Skeletal muscle cell (primary cell): ENCODE results near the gene PRRC2C.
"Not testable (repeated sequence)": the region's sequence is repeated elsewhere in the genome, so short reads cannot be mapped to it uniquely, and the experiment has no call there.

Experiments used
- DNase-seq: peaks from one replicate; pipeline ENCODE4 v3.0.0-alpha.2; 2010; ENCODE audit warnings: low read depth
- H3K4me3 ChIP-seq: 2 replicates; pipeline ENCODE4 v1.5.1; 2011; ENCODE audit warnings: low read depth, mild to moderate bottlenecking, control low read depth, low read length, moderate library complexity

PRRC2C gene

DNA sequence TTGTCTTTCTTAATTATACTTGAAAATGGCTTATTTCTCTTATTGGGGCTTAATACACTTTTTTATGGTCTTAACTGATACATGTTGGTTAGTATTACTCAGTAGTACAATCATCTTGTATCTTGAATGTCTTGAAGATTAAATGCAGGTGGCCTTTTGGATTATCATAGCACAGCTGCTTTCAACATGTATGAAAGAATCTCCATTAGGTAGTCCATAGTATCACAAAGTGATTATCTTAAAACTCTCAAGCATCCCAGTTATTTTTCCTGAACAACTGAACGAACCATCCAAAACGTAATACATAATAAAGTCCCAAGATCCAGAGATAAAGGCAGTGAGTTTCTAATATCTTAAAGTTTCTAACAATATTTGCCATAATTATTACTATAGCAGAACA lies 85.0 kb downstream of the PRRC2C start:
- DNase-seq: no peak

DNA sequence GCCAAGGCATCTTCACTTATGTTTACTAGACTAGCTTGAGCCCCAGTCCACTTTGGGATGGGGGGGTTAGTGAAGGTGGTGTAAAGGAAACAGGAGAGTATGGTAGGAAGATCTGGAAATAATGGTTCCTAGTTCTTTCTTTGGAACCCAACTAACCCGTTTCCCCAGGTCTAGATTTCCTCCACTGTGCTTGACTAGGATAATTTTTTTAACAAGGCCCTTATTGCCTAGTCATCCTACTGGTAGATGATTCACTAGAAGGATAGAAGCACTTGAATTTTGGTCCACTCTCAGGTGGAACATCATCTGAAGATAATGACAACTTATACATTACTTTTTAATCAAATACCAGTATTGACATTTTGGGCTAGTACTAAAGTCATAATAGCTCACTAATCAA lies 90.8 kb downstream of the PRRC2C start:
- H3K4me3 ChIP-seq: no peak overlapping the region
- DNase-seq: no peak

More for the DNA sequence above, 85.0 kb downstream of the PRRC2C start:
- no peak overlapping the region for H3K4me3 ChIP-seq

DNA sequence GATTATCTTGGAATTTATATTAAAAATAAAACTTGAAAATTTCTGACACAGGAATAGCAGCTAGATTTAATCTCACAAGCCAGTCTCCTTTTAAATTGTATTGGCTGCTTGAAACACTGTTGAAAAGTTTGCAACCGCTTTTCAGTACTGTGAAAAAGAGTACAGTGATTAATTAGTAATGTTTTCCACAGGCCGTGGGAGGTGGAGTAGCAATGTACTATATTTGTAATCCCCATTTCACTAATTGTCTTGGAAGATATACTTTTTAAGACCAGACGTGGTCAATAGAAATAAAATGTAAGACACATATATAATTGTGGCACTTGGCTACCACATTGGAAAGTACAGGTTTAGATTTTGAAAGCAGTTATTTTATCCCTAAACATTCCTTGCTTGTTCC lies 95.9 kb downstream of the PRRC2C start:
- no peak overlapping the region for H3K4me3 ChIP-seq
- DNase-seq: no peak

DNA sequence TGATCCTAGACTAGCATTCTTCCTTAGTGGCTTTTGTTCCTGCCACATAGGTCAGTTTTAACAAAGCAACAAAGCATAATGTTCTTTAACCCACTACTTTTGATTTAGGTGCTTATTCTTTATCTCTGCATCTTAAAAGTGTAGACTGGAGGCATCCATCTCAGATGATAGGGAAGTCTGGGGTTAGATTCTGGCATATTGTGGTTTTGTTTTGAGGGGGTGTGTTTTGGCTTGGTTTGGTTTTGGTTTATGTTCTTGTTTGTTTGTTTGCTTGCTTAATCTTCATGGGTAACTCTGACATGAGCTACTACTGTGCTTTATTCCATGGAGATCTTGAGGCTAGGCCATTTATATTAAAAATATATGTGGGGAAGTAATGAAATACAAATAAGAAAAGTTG lies 96.4 kb downstream of the PRRC2C start:
- no peak overlapping the region for H3K4me3 ChIP-seq
- DNase-seq: no peak

DNA sequence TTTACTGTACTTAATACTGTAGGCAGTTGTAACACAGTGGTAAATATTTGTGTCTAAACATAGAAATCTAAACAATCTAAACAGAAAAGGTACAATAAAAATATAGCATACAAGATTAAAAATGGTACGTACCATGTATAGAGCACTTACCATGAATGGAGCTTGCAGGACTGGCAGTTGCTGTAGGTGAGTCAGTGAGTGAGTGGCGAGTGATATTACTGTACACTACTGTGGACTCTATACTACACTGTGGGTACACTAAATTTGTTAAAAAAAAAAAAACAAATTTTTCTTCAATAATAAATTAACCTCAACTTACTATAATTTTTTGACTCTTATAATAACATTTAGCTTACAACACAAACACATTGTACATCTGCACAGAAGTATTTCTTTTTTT lies 97.3 kb downstream of the PRRC2C start:
- no peak for DNase-seq
- H3K4me3 ChIP-seq: no peak overlapping the region

DNA sequence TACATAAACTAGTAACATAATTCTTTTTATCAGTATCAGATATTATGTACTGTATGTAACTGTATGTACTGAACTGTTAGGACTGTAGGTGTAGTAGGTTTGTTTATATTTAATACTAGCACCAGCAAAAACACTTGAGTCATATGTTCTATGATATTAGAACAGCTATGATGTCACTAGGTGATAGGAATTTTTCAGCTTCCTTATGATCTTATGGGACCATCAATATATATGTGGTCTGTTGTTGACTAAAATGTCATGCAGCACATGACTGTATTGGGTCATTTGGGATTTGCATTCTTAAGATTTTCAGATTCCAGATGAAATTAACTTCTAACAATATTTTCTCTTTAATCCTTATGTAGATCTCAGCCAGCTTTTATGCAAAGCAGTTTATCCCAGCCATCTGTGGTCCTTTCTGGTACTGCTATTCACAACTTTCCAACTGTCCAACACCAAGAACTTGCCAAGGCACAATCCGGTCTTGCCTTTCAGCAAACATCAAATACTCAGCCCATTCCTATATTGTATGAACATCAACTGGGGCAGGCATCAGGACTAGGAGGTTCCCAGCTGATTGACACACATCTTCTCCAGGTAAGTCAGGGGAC lies 98.4 kb downstream of the PRRC2C start:
- no peak overlapping the region for H3K4me3 ChIP-seq
- no peak for DNase-seq

DNA sequence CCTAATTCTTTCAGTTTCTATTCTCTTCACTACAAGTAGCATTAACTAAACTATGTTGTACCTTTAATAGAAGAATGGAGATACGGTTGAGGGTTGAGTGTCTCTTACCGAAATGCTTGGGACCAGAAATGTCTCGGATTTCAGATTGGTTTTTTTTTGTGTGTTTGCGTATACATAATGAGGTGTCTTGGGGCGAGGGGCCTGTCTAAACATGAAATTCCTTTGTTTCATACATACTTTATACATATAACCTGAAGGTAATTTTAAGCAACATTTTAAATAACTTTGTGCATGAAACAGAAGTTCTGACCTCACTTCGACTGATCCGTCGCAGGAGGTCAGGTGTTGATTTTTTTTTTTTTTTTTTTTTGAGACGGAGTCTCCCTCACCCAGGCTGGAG lies 100.4 kb downstream of the PRRC2C start:
- H3K4me3 ChIP-seq: no peak overlapping the region
- no peak for DNase-seq

DNA sequence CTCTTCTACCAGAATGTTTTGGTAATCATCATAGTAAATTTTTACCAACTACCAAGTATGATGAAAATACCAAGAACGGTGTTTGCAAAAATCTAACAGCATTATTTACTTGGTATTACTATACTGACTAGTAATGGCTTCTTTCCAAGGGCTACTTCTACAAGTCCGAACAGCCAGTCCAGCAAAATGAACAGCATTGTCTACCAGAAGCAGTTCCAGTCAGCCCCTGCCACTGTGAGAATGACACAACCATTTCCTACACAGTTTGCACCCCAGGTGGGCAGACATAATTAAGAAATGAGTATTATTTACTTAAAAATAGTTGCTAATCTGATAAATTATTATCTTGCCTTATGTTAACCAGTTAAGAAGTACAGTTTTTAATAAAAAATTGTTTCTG lies 102.9 kb downstream of the PRRC2C start:
- DNase-seq: no peak
- no peak overlapping the region for H3K4me3 ChIP-seq

DNA sequence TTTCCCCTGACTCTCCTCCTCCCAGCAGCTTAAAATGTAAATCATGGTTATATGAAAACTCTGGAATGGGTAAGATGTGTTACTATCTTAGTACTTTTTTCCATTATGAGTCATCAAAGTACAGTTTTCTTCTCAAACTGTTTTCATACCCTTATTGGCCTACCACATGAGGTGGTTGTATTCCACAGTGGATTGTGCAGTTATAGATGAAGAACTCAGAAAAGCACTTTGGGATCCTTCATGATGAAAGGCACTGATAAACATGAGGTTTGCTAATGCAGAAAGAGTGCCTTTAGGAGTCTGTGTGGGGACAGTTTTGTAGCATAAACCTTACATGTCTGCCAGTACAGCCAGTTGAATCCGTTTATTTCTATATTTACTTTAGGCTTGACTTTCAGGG lies 104.7 kb downstream of the PRRC2C start:
- H3K4me3 ChIP-seq: no peak overlapping the region
- DNase-seq: no peak

DNA sequence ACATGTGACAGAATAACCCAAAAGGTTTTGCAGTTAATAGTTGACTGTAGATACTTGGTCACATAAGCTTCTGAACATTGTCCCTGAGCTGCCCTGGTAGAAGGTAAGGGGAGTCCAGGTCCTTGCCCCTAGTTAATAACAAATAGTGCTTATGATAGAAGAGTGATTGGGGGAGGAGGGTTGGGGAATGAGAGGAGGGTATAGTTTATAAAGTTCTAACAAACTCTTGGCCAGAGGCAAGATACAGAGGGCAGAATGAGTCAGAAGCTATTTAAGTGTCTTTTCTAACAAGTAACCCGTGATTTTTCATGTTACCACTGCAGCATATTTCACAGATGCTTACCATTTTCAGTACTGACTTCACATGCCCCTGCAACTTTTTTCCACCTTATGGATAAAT lies 110.0 kb downstream of the PRRC2C start:
- DNase-seq: no peak
- no peak overlapping the region for H3K4me3 ChIP-seq

DNA sequence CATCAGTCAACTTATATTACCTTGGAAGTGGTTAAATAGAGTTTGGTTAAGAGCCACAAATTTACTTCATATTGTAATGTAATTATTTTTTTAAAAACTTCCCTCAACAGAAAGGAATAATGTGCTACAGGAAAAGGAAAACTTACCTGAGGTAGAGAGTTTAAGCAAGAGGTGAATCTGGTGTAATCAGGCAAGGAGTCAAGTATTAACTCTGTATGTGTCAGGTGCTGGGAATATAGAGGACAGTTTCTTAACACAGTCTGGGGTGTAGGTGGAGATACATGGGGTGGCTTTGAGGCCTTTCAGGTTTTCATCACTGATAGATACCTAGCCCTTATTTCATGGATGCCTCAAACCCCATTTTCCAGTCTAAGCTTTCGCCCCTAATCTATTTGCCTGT lies 110.8 kb downstream of the PRRC2C start:
- no peak overlapping the region for H3K4me3 ChIP-seq
- no peak for DNase-seq

DNA sequence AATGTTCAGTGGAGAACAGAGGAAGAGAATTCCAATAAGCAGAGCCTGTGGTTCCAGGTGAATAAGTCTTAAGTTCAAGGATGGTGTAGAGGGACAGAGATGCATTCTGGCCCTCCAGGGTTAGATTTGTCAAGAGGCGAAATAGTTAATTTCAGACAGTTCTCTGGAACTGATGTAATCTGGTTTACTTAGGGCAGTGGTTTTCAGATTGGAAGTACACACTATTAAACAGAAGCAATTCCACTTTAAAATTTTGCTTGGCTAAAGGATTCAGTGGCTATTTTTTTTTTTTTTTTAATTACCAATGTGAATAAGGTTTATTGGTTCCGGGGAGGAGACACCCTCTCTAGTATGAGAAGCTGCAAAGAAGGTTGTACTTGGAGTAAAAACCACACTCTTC lies 111.4 kb downstream of the PRRC2C start:
- no peak for DNase-seq
- H3K4me3 ChIP-seq: no peak overlapping the region

DNA sequence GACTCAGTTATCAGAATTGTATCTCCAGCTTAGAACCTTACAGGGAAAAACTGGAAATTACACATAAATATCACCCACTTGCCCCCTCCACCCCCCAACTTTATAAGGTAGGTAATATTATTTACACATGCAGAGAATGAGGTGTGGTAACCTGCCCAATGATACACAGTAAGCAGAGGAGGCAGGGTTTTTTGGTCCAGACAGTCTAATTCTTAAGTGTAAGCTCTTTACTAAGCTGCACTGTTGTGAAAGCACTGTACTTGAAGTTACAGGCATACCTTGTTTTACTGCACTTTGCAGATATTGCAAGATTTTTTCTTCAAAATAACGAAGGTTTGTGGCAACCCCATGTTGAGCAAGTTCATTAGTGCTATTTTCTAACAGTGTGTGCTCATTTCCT lies 111.9 kb downstream of the PRRC2C start:
- H3K4me3 ChIP-seq: no peak overlapping the region
- DNase-seq: no peak

DNA sequence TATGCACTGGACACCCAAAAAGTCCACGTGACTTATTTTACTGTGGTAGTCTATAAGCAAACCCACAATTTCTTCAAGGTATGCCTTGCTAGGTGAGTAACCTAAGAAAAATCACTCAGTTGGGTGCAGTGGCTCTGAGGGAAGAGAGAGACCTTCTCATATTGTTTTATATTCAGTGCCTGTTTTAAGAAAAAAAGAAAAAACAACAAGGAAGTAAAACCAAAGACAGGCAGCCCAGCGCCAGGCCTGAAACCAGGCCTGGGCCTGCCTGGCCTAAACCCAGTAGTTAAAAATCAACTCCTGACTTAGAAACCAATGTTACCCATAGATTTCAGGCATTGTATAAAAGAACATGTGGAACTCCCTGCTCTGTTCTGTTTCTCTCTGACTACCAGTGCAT lies 115.0 kb downstream of the PRRC2C start:
- not testable (repeated sequence) for DNase-seq

DNA sequence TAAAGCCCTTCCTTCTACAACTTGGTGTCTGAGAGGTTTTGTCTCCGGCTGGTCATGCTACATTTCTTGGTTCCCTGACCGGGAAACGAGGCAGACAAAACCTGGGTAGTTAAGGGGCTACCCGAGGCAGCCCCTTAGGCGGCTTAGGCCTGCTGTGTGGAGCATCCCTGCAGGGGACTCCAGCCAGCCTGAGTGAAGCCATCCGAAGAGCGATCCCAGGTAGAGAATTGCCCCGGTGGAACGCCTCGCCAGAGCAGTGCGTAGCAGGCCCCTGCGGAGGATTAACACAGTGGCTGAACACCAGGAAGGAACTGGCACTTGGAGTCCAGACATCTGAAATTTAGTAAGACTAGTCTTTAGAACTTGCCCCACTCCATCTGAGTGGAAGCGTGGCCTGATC lies 115.5 kb downstream of the PRRC2C start:
- DNase-seq: no peak

More for the DNA sequence above, 115.0 kb downstream of the PRRC2C start:
- not testable (repeated sequence) for H3K4me3 ChIP-seq

DNA sequence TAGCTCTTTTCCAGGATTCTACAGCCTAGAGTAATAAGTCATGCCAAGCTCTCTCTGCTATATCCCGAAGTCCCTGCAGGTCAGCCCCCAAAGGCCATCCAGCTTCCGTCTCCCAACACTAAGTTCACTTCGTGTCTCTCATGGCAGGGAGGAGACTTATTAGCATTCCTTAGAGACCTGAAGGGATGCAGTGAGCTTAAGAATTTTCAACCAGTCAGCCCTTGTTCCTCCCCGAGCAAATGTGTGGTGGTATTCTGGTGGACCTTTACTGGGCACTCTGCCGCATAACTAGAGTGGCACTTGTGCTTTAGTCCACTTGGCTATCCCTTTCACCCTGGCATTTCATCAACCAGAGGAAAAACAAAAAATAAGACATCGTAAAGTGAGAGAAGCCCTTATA lies 117.7 kb downstream of the PRRC2C start:
- H3K4me3 ChIP-seq, DNase-seq: not testable (repeated sequence)

More for the DNA sequence above, 115.5 kb downstream of the PRRC2C start:
- no peak overlapping the region for H3K4me3 ChIP-seq

DNA sequence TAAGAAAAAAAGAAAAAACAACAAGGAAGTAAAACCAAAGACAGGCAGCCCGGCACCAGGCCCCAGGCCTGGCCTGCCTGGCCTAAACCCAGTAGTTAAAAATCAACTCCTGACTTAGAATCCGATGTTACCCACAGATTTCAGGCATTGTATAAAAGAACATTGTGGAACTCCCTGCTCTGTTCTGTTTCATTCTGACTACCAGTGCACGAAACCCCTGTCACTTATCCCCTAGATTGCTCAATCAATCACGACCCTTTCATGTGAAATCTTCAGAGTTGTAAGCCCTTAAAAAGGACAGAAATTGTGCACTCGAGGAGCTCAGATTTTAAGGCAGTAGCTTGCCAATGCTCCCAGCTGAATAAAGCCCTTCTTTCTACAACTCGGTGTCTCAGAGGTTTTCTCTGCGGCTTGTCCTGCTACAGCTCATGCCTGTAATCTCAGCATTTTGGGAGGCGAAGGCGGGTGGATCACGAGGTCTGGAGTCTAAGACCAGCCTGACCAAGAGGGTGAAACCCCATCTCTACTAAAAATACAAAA lies 121.1 kb downstream of the PRRC2C start:
- H3K4me3 ChIP-seq: no peak overlapping the region
- DNase-seq: no peak

DNA sequence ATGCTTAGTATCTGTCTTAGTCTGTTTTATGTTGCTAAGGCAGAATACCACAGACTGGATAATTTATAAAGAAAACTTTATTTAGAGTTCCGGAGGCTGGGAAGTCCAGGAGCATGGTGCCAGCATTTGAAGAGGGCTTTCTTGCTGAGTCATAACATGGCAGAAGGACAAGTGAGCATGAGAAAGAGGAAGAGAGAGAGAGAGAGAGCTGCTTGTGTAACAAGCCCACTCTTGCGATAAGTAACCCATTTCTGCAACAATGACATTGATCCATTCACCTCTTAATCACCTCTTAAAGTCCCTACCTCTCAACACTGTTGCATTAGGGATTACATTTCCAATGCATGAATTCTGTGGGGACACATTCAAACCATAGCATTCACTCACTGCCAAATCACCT lies 125.1 kb downstream of the PRRC2C start:
- no peak overlapping the region for H3K4me3 ChIP-seq
- peak; percentile 25 for DNase-seq

DNA sequence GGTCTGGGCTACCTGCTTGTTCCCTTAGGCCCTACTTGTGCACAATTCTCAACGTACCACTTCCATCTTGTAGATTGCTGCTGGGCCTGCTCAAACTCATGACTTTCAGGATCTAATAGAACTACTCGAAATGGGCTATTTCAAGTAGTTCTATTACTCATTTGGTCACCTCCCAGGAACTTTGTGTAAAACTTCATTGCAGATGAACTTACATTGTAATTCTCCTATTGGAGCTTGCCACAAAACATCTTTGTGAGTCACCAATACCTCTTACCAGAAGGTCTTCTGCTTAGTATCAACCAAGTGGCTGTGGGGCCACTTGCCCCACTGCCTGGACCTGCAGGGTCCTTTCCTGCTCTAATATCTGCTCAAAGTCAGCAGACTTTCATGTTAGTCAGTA lies 126.0 kb downstream of the PRRC2C start:
- no peak overlapping the region for H3K4me3 ChIP-seq
- DNase-seq: peak; percentile 21

DNA sequence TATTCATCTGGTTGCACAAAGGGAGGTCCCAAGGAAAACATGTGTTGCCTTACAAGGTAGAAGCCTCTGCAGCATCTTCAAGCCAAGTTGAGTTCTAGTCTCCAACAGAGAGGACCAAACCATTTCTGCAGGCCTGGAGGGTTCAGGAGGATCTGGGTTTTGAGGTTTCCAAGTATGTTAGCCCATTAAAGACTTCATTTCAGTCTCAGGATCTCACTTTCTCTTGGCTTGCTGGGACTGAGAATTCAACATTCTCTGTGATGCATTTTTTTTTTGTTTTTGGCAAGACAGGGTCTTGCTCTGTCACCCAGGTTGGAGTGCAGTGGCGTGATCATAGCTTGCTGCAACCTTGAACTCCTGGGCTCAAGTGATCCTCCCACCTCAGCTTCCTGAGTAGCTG lies 128.0 kb downstream of the PRRC2C start:
- H3K4me3 ChIP-seq: no peak overlapping the region
- DNase-seq: no peak

DNA sequence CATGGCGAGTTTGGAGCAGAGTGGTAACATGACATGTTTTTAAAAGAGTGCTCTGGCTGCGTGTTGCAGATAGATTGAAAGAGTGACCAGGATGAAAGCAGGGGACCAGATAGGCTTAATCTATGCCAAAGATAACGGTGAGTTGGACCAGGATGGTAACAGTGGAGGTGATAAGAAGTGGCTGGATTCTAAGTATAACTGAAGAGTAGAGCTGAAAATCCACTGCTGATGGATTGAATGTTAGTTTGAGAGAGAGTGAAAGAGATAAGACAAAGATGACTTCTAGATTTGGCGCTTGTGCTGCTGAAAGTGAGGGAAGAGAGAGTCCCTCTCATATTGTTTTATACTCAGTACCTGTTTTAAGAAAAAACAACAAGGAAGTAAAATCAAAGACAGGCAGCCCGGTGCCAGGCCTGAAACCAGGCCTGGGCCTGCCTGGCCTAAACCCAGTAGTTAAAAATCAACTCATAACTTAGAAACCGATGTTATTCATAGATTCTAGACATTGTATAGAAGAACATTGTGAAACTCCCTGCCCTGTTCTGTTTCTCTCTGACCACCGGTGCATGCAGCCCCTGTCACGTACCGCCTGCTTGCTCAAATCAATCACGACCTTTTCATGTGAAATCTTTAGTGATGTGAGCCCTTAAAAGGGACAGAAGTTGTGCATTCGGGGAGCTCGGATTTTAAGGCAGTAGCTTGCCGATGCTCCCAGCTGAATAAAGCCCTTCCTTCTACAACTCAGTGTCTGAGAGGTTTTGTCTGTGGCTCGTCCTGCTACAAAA lies 130.0 kb downstream of the PRRC2C start:
- not testable (repeated sequence) for DNase-seq, H3K4me3 ChIP-seq
